Liver (tissue), 3 donors: Measurements from ENCODE around the gene SPATA13.

Experiments
- EGR1 ChIP-seq, 2 donors: IDR thresholded peaks; 2 replicates each; pipeline ENCODE4 v1.6.1; 2016 to 2018; ENCODE audit warnings: antibody characterized with exemption in 2 of 2, low read depth in 2 of 2
- FOXA2 ChIP-seq: IDR thresholded peaks from 2 replicates; pipeline ENCODE4 v1.6.1; 2016; ENCODE audit warnings: antibody characterized with exemption
- GABPA ChIP-seq, 2 donors: IDR thresholded peaks in 1 of 2; conservative IDR thresholded peaks in 1 of 2; 2 replicates each; pipeline ENCODE4 v1.6.1; 2016; ENCODE audit warnings: antibody characterized with exemption in 2 of 2, mild to moderate bottlenecking in 1 of 2, moderate library complexity in 1 of 2
- JUND ChIP-seq, 2 donors: IDR thresholded peaks; 2 replicates each; pipeline ENCODE4 v1.6.1; 2016; ENCODE audit warnings: antibody characterized with exemption in 2 of 2
- NR2F2 ChIP-seq: IDR thresholded peaks from 2 replicates; pipeline ENCODE4 v1.6.1; 2016; ENCODE audit warnings: antibody characterized with exemption
- RAD21 ChIP-seq, 2 donors: IDR thresholded peaks; 2 replicates each; pipeline ENCODE4 v1.6.1; 2016; ENCODE audit warnings: antibody characterized with exemption in 2 of 2, mild to moderate bottlenecking in 2 of 2
- REST ChIP-seq: IDR thresholded peaks from 2 replicates; pipeline ENCODE4 v1.6.1; 2016; ENCODE audit warnings: antibody characterized with exemption, mild to moderate bottlenecking
- RXRA ChIP-seq, 2 donors: IDR thresholded peaks; 2 replicates each; pipeline ENCODE4 v1.6.1; 2017 to 2018; ENCODE audit warnings: antibody characterized with exemption in 2 of 2, mild to moderate bottlenecking in 1 of 2
- SP1 ChIP-seq: IDR thresholded peaks from 2 replicates; pipeline ENCODE4 v1.6.1; 2018; ENCODE audit warnings: antibody characterized with exemption, mild to moderate bottlenecking
- YY1 ChIP-seq: IDR thresholded peaks from 2 replicates; pipeline ENCODE4 v1.6.1; 2016; ENCODE audit warnings: antibody characterized with exemption, mild to moderate bottlenecking
- TF ChIP-seq, protein P1 (sequence below): IDR thresholded peaks from 2 replicates; pipeline ENCODE4 v1.6.1; 2016; ENCODE audit warnings: antibody characterized with exemption
- TF ChIP-seq, protein P2 (sequence below): fragments of 150-350 bp; IDR thresholded peaks from 2 replicates; pipeline ENCODE4 v1.5.1; 2017; ENCODE audit warnings: improper control_type of control experiment, low read depth, low read length; ENCODE audit not compliant: missing input control
- TF ChIP-seq, protein P3 (sequence below): IDR thresholded peaks from 2 replicates; pipeline ENCODE4 v1.6.1; 2016; ENCODE audit warnings: antibody characterized with exemption
- donor health status: healthy.
- donor health status: healthy.

DNA sequence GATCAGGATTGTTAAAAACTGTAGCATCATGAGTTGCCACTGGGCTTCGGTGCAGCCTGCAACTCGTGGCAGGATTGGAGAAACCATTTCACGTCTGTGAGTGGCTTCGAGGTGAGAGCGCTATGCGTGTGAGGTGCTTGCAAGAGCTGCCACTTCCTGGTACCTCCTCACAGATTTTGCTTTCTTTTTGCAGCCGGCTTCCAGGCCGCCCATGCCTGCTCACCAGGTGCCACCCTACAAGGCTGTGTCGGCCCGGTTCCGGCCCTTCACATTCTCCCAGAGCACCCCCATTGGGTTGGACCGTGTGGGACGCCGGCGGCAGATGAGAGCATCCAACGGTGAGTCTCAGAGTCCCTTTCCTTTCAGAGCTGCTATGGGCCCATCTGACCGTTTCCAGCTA lies 91.0 kb downstream of the SPATA13 start:
- TF ChIP-seq, protein P1, sequence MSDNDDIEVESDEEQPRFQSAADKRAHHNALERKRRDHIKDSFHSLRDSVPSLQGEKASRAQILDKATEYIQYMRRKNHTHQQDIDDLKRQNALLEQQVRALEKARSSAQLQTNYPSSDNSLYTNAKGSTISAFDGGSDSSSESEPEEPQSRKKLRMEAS: no peak
- no peak for TF ChIP-seq JUND (IDR thresholded peaks at IDR 0.05)
- TF ChIP-seq, protein P2, sequence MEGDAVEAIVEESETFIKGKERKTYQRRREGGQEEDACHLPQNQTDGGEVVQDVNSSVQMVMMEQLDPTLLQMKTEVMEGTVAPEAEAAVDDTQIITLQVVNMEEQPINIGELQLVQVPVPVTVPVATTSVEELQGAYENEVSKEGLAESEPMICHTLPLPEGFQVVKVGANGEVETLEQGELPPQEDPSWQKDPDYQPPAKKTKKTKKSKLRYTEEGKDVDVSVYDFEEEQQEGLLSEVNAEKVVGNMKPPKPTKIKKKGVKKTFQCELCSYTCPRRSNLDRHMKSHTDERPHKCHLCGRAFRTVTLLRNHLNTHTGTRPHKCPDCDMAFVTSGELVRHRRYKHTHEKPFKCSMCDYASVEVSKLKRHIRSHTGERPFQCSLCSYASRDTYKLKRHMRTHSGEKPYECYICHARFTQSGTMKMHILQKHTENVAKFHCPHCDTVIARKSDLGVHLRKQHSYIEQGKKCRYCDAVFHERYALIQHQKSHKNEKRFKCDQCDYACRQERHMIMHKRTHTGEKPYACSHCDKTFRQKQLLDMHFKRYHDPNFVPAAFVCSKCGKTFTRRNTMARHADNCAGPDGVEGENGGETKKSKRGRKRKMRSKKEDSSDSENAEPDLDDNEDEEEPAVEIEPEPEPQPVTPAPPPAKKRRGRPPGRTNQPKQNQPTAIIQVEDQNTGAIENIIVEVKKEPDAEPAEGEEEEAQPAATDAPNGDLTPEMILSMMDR: no peak
- no peak for TF ChIP-seq SP1
- TF ChIP-seq, protein P3, sequence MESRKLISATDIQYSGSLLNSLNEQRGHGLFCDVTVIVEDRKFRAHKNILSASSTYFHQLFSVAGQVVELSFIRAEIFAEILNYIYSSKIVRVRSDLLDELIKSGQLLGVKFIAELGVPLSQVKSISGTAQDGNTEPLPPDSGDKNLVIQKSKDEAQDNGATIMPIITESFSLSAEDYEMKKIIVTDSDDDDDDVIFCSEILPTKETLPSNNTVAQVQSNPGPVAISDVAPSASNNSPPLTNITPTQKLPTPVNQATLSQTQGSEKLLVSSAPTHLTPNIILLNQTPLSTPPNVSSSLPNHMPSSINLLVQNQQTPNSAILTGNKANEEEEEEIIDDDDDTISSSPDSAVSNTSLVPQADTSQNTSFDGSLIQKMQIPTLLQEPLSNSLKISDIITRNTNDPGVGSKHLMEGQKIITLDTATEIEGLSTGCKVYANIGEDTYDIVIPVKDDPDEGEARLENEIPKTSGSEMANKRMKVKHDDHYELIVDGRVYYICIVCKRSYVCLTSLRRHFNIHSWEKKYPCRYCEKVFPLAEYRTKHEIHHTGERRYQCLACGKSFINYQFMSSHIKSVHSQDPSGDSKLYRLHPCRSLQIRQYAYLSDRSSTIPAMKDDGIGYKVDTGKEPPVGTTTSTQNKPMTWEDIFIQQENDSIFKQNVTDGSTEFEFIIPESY: no peak
- TF ChIP-seq NR2F2: no peak
- no peak for TF ChIP-seq GABPA (IDR thresholded peaks at IDR 0.05 in 1 of 2, conservative IDR thresholded peaks at IDR 0.05 in 1 of 2)
- TF ChIP-seq EGR1 (IDR thresholded peaks at IDR 0.05; ENCODE audit: low read depth in 2 of 2): no peak
- TF ChIP-seq FOXA2: no peak
- no peak for TF ChIP-seq RXRA (IDR thresholded peaks at IDR 0.05)
- TF ChIP-seq RAD21 (IDR thresholded peaks at IDR 0.05): no peak
- TF ChIP-seq YY1: no peak
- TF ChIP-seq REST: no peak
